ENCODE results near the gene CETN1.
A peak's percentile ranks its signal among the peaks of the same experiment; 100 is the strongest.

CETN1 gene

DNA sequence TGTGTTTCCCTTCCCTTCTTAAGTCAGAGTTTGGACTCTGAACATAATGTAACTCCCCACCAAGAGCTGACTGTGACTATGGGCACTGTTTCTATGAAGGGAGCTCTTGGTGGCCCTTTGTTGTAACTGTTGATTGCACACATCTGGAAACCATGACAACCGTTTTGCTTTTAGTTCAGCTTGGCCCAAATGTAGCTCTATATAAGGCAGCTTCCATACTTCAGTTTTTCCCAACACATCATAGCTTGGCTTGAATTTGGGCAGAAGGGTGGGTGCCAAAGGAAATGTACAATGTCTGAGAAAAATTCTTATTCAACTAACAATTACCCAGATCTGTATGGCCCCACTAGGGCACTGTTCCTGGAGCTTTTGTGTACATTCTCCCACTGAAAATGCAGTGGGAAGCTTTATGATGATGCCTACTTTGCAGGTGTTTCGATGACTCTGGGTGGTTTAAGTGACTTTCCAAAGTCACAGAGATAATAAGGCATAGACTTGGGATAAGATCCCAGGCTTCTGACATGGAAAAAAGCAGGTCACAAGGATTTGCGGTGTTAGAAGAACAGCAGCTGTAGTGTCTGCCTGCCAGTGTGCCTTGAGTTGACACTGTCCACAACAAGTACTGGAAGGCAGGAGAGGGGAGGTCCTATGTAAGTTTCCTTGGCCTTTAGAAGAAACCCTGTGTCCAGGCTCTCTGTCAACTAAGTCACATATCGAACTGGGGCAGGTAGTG lies 2.4 kb upstream of the CETN1 start:
- DNase-seq = no peak

DNA sequence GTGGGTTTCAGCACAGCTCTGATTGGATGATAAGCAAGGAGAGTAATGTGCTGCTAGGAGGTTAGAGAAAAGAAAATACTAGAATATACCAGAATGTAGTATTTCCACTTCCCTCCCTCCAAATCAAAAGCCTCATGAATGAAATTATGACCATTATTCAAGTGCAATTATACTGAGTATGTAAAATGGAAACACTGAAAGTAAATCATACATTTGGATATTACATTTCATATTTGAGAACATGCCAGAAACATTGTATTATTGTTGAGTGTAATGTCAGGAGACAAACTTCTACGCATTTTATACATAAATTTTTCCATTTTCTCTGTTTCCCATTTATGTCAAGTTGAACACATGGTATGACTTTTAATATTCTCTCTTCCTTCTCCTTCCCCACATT lies 942 bp upstream of the CETN1 start:
- DNase-seq = no peak

DNA sequence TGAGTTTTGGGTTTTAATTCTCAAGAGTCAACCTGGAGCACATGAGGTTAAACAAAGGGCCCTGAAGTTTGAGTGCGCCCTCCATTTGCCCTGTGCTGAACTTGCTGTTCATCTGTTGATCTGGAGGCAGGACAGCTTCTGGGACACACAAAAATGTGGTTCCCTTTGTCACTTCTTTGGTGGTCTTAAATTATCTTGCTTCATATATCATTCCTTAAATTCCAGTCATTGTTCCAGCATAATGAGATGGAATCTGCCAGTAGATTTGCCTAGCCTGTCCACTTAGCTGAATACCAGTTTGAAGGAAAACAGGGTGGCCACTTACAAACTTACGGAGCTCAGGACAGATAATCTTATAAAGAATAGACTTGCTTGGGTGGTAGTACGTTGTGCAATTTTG lies 916 bp downstream of the CETN1 start:
- DNase-seq = no peak

DNA sequence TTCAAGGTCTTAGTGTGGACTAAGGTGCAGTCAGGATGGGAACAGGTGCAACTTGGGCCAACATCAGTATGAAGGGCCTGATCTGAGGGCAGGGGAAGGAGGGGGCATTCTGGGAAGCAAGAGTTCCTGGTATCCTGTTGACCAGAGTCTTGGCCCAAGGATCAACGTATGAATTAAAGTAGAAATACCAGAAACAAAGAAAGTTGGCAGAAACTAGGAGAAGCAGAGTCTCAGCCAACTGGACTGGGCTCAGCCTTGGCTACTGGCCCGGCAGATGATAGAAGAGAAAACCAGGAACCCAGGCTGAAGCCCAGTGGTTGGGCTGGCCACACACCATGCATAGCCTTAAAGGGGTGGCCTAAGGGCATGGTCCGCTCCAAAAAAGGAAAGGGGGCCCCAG lies 2.3 kb downstream of the CETN1 start:
- DNase-seq = no peak

DNA sequence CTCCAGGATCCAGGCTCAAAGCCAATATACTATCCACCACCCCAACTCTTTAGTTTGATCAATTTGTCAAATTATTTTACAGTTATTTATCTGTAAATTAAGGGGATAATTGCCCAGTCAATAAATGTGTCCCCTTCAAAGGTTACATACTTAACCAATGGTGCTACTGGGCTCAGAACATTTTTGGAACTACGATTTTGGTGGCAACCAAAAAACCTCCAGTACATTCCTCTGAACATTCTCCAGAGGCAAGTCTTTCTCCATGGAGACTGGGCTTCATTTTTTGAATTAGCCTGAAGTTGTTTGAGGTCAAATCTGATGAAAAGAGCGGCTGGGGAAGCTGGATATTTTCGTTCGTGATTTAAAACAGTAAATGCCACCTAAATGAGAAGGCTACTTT lies 14.9 kb downstream of the CETN1 start:
- DNase-seq = no peak

DNA sequence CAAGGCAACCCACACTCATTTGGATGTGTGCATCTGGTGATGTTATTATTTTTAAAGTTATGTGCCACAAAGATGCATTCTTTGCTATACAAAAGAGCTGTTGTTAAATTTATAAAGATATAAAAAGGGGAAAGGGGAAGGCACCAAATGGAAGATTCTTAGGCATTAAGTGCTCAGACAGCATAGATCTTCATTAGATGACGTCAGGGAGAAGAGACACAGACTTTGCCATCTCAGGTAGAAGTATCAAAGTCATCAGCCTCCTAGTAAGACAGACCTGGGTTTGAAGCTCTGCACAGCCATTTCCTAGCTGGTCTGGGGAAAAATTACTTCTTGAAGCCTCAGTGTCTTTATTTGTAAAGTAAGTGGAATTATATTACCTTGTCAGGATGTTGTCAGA lies 15.4 kb downstream of the CETN1 start:
- no peak for DNase-seq

DNA sequence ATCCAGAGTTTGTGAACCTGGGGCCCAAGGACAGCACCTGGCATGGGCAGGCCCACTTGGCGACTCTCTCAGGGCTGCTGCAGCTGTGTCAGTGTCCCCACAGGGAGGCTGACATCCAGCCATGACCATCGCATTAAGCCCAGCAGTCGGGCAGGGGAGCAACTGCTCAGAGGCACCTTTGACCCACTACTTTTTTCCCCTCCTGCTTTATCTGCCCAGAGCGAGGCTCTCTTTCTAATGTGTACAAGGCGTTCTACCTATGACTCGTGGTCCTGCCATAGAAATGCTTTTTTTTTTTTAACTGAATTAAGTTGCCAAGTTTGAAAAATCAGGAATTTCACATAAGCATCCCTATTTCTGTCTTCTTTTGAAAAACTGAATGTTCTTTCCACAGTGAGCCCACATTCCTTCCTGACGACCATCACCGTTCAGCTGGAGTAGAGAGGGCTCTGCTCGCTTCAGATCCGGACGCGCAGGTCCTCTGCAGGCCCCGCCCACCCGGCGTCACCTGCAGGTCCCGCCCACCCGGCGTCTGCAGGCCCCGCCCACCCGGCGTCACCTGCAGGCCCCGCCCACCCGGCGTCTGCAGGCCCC lies 16.2 kb downstream of the CETN1 start:
- DNase-seq = peak; percentile 72

DNA sequence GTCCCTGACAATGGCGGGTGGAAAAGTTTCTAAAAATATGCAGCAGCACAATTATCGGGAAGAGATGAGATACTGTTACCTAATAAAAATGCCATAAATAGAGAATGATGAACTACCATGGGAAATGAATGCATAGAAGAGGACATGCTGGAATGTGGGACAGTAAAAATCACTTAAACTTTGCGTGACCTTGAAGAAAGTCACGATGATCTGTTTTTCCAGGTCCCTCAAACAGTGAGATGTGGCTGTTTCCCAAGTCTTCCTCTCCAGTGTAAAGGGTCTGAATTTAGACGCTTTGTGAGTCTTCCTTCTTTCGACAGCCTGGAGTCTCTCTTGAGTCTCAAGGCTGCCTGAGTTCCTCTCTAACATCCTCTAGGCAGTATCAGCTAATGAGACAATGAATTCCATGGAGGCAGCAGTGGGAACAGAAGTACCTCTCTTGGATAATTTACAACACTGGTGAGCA lies 18.0 kb downstream of the CETN1 start:
- no peak for DNase-seq

DNA sequence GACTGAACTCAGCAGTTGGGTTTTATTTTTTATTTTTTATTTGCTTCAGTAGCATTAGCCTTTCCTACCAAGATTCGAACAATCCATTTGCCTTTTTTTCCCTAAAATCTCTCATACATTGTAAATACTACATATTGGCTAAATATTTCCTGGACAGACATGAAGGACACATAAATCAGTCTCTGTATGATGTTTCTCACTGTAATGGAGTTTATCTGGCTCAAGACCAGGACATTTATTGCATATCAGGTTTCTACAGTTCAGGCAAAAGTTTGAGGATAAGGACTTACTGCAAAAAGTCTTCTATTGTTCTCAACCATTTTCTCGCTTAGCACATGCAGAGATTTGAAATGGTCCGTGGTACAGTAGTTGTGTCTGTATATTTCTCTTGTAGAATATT lies 19.9 kb downstream of the CETN1 start:
- no peak for DNase-seq

DNA sequence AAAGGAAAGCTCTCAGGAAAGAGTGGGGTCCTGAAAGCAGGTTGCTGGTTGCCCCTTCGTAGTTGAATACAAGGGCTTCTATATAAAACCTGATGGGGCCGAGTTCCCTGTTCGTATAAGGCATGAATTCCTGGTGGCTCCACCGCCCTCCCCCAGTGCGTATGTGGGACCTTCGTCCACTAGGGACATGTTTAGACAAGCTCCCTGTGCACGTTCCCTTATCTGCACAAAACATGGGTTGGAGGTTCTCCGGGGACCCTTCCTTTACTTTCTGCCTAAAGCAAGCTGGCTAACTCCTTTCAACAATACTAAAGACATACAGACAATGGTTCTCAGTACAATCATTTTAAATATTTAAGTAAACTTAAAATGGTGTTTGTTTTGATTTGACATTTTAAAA lies 24.6 kb downstream of the CETN1 start:
- peak; percentile 21 for DNase-seq

DNA sequence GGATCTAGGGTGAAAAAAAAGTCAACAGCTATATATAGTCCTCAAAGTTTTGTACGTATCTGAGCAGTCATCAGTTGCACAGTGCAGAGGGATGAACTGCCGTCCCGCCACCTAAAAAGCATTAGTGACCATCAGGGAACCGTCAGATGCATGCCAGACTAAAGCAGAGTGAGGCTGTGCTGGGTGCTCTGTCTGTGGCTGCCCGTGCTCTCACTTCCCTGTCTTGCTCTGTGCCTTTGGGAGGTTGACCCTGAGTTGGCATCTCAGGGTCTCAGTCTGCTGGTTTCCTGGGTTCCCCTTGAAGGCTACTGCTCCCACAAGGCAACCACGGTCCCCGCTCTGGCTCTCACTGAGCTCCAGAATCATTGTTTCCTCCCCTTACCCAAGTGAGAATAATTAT lies 27.8 kb downstream of the CETN1 start:
- DNase-seq = no peak

DNA sequence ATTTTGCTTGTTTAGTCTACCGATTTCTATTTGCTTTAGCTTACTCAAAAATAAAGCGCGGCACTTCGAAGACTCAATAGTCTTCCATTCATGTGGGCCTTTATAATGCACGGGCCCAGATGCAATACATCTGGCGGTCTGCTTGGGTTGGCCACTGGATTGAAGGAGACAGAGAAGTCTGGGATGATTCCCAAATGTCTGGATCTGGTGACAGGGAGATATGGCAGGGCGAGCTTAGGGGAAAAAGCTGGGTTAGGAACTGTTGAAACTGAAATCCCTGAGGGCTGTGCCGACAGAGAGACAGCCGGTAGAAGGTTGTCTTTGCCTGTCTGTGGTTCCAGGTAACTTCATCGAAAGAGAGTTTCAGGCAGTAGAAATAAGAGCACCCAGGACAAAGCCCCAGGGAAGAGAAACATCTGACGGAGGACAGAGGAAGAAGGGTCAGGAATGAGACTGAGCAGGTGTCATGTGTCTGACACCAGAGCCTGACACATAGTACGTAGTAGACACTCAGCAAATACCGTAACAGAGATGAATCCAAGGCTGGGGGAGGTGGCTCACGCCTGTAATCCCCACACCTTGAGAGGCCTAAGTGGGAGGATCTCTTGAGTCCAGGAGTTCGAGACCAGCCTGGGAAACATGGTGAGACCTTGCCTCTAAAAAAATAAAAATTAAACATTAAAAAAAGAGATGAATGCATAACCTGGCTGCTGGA lies 30.2 kb downstream of the CETN1 start:
- no peak for DNase-seq

DNA sequence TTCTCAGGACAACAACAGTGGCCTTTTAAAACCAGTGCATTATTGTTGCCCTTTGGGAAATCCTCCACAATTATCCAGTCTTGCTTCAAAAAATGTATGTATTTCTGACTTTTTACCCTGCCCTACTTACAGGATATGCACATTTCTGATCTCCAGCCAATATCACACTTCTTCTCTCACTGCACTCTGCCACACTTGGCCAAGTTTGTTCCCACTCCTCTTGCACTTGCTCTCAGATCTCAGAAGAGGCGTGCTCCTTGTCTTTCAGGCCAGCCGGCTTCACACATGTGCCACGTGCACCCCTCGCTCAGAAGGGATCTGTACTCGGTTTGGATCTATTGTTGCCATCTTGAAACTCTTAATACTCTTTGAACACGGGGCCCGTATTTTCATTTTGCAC lies 32.0 kb downstream of the CETN1 start:
- DNase-seq = no peak

DNA sequence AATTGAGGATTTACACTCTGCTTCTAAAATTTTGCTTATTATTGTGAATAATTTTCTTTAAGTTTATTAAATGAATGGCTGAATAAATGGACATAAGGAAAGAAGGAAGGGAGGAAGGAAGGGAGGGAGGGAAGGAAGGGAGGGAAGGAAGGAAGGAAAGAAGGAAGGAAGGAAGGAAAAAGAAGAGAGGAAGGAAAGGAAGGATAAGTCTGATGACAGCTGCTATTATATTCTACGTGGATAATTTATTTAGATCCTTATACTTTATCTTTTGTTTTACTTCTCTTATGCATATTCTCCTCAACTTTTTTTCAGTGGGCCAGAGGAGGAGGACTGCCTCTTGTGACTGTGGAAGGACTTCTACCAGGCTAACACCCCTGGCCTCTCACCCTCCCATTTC lies 34.0 kb downstream of the CETN1 start:
- DNase-seq = no peak

DNA sequence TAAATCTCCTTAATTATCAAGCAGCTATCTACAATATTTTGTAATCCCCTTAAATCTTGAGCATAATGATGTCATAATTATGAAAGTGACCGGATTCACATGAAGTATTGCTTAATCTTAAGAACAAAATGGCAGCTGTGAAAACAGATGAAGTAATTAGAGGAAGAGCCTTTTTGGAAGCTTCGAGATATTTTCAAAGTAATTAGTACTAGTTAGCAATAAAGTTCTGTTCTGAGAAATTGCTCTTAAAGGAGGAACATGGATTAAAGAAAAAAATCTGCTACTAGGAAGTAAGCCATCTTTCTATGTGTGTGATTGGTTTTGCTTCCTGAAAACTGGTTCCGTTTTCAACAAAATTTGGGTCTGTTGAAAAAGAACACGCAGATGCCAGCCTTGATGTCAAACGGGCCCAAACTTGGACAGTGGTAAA lies 34.9 kb downstream of the CETN1 start:
- DNase-seq = peak; percentile 27

DNA sequence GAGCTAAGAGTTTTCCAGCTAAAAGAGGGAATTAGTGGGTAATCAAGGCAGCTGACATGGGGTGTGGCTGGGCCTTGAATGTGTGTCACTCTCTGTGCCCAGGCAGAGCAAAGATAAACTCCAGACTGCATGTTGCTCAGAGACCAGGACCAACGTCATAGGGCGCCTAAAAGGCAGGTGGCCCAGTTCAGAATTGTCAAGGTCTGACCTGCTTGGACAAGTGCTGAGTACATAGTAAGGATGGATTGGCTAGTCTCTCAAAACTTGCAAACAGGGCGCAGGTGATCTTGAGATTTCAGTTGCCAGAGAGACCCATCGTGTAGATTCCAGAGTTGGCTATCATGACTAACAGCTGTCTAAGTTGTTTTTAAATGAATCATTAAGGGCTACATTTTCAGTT lies 35.6 kb downstream of the CETN1 start:
- no peak for DNase-seq

DNA sequence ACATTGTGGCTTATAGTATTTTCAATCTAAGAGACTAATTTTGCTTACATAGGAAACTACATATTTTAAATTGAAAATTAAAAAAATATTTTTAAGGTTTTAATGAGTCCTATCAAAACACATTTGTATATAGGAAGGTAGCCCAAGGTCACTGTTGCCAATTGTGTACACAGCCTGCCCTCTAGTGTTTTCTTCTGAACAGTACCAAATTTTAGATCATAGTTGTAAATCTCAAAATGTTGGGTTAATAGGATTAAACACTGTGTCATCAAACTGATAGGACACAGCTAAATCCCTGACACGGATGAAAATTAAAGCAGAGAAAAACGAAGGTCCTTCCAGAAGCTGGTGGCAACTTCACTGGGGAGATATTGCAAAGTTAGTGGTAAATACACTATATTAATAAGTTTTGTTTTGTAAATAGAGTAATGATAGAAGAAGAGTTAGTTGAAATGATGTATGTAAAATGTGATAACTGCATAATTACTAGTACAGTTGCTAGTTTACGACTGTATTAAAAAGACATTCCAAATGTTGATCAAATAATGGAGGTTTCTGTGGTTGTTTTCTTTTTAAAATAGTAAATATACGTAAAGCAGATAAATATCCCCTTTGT lies 36.3 kb downstream of the CETN1 start:
- peak; percentile 79 for DNase-seq

DNA sequence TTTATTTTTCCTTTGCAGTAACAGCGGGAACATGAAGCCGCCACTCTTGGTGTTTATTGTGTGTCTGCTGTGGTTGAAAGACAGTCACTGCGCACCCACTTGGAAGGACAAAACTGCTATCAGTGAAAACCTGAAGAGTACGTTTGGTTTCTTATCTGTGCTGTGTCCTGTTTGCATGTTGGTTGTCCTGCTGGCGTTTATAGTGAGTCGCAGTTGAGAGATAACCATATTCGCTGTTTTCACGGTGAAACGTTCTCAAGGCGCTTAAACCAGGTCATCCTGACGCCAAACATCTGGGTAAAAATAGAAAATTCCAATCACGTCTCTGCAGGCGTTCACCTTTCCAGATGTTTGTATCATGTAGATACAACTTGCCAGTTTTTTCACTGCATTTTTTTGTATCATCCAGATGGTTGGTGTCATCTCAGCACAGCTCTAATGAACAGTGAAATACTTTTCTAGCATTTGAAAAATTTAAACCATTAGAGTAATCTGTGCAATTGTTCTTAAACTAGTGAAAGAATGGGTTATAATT lies 37.9 kb downstream of the CETN1 start:
- peak; percentile 84 for DNase-seq

DNA sequence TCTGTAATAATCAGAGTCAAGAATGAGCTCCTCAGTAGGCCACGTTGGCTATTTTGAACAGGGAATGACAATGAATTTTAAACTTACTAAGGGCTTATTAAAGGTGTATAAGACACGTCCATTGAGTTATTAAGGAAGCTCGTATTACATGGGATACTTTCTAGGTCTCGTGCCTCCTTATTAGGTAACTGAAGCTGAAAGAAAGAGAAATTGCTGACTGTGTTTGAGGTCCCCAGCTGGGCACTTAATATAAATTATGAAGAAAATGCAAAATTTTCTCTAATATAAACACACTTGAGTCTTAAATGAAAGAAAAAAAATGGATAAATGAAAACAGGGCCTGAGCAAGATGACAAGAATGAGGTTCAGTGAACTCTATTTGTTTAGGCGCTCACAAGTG lies 38.4 kb downstream of the CETN1 start:
- DNase-seq = no peak

DNA sequence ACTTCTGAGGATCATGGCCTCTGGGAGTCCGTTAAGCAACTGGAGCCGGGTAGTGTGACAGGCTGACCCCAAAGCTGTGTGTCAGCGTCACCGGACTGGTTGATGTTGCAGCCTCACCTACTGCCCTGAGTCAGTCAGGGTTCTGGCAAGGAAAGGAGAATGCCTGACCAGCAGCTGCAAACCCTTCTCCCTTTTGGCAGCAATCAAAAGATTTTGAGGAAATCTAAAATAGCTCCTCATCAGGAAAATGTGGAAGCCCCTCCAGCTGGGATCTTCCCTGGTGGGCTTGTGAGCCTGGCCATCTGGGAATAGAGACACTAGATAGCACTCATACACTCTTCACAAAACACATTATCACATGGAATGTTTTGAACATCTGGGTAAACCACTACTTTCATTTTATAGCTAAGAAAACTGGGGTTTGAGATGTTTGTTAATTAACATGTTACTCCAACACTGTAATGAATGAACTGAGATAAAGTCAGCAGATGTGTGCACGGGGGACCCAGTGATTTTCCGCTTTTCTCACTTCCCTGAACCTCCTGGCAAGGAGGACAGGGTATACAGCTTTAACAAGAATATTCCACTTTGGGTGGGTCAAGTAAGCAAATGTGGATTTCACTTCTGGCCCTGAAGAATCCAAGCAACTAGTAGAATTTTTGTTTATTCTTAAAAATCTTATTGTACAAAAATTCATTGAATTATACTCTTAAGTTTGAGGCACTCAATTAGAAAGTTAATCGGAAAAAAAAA lies 41.3 kb downstream of the CETN1 start:
- no peak for DNase-seq

DNA sequence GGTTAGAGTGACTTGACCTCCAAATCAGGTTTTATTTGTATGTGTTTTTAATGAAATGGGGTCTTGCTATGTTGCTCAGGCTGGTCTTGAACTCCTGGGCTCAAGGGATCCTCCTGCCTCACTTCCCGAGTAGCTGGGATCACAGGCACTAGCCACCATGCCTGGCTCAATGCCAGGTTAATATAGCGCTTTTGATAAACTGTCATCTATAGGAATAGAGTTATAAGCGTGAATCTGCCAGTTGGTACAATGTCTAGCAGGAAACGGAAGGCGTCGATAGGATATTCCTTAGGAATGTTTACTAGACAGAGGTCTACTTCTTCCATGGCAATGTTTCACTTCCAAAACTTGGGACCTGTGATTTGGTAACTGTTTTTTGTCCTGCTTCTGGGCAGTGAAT lies 42.1 kb downstream of the CETN1 start:
- DNase-seq = no peak

DNA sequence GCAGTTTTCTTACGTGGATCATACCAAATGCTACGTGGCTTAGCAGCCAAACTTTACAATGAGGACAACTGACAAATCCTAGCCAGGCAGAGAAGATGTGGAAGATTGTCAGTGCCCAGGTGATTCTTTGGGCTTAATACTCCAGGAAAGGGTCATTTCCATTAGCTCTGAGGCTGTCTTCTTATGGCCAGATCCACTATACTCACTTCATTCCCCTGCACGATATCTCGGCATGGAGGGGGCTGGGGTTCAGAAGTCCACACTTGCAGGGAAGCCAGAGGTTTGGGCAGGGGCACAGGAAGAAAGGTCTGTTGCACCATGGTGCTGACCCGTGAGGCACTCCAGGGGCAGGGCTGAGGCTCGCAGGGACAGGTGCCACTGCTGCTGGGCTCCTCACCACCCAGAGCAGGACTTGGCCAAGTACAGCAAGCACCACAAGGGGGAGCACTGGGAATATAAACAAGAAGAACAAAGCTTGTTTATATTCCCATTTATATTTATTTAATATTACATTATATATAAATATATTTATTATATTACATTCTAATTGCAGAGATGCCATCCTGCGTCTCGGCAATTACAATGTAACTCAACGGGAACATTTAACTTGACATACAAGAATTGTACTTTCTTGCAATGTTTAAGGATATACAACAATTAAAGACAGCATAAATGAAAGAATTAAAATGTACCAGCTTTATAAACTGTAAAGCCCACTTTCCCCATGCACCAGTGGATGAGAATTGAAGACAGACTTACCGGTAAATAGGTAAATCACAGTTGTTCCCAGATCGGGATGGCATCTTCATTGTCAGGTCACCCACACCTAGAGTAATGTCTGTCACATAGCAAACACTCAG lies 43.8 kb downstream of the CETN1 start:
- DNase-seq = peak; percentile 89

Measured in hematopoietic multipotent progenitor cell treated with erythropoietin and hydrocortisone succinate and interleukin-3 and kit ligand, for 4 days (in vitro differentiated cells).